IMR-90 (cell line): ENCODE data around the gene CD34. TPM values are rescaled to one million over a fixed set of nuclear protein-coding genes. Genes with fewer than 3 reads are reported as not detected.

Experiments
- ATAC-seq: fragments of 200-7000 bp; cut with Tn5 transposase; 2 replicates; pipeline ENCODE4 v1.9.1; 2020; ENCODE audit warnings: low read depth, mild to moderate bottlenecking, moderate library complexity
- BruUV-seq: library from RNA; stranded (reverse); fragments of 400-500 nt; replicated peaks from 2 replicates; lab custom pipeline; 2021; lab: Mats Ljungman, UMichigan
- CTCF ChIA-PET: fragments of 300-600 bp; formaldehyde crosslinking; extraction: SDS; loops from one replicate; lab custom pipeline; 2021; ENCODE audit warnings: antibody characterized with exemption; lab: Yijun Ruan, JAX
- POLR2A ChIA-PET: fragments of 300-600 bp; sonication (Branson Sonifier 250); formaldehyde crosslinking; loops from one replicate; lab custom pipeline; 2022; ENCODE audit warnings: antibody characterized with exemption; ENCODE audit not compliant: unreplicated experiment; lab: Charles Lee
- DNase-seq: peaks from one replicate; pipeline ENCODE4 v3.0.0; 2013
- H2AFZ ChIP-seq: replicated peaks from 2 replicates; pipeline ENCODE3; 2013; ENCODE audit warnings: low read length, mild to moderate bottlenecking; ENCODE audit not compliant: poor library complexity
- H2AK5ac ChIP-seq: 2 replicates; pipeline ENCODE4 v1.6.1; 2013; ENCODE audit warnings: low read depth, low read length, inconsistent platforms
- H2AK9ac ChIP-seq: replicated peaks from 2 replicates; pipeline ENCODE3; 2013; ENCODE audit warnings: mild to moderate bottlenecking, low read depth, low read length, moderate library complexity; ENCODE audit not compliant: poor library complexity
- H2BK120ac ChIP-seq: 2 replicates; pipeline ENCODE4 v1.6.1; 2013; ENCODE audit warnings: low read depth, low read length, inconsistent platforms
- H2BK15ac ChIP-seq: 3 replicates; pipeline ENCODE4 v1.6.1; 2013; ENCODE audit warnings: low read depth, low read length, inconsistent platforms
- H2BK20ac ChIP-seq: 2 replicates; pipeline ENCODE4 v1.6.1; 2013; ENCODE audit warnings: low read depth, mild to moderate bottlenecking, inconsistent platforms, low read length, moderate library complexity
- H2BK5ac ChIP-seq: 2 replicates; pipeline ENCODE4 v1.6.1; 2013; ENCODE audit warnings: mild to moderate bottlenecking, low read depth, low read length, inconsistent platforms; ENCODE audit not compliant: poor library complexity, severe bottlenecking
- H3K14ac ChIP-seq: replicated peaks from 2 replicates; pipeline ENCODE4 v1.6.1; 2013; ENCODE audit warnings: low read depth, low read length, inconsistent platforms
- H3K18ac ChIP-seq: 2 replicates; pipeline ENCODE4 v1.6.1; 2013; ENCODE audit warnings: low read depth, low read length, control low read depth
- H3K23ac ChIP-seq: 2 replicates; pipeline ENCODE4 v1.6.1; 2013; ENCODE audit warnings: low read depth, low read length, inconsistent platforms
- H3K27ac ChIP-seq: 2 replicates; pipeline ENCODE4 v1.5.1; 2013; ENCODE audit warnings: mild to moderate bottlenecking, control low read depth, low read length; ENCODE audit not compliant: insufficient read depth
- H3K27me3 ChIP-seq: 2 replicates; pipeline ENCODE4 v1.6.1; 2013; ENCODE audit warnings: low read length; ENCODE audit not compliant: control insufficient read depth, insufficient read depth
- H3K36me3 ChIP-seq: 2 replicates; pipeline ENCODE4 v1.6.1; 2013; ENCODE audit warnings: low read length, mixed read lengths; ENCODE audit not compliant: control insufficient read depth, insufficient read depth
- H3K4ac ChIP-seq: 2 replicates; pipeline ENCODE4 v1.6.1; 2013; ENCODE audit warnings: low read depth, low read length, inconsistent platforms
- H3K4me1 ChIP-seq: 2 replicates; pipeline ENCODE4 v1.6.1; 2013; ENCODE audit warnings: low read length, mixed read lengths; ENCODE audit not compliant: control insufficient read depth, insufficient read depth
- H3K4me2 ChIP-seq: 2 replicates; pipeline ENCODE4 v1.6.1; 2013; ENCODE audit warnings: low read depth, mild to moderate bottlenecking, control low read depth, low read length, moderate library complexity
- H3K4me3 ChIP-seq: 2 replicates; pipeline ENCODE4 v1.5.1; 2013; ENCODE audit warnings: low read depth, mild to moderate bottlenecking, control low read depth, low read length, moderate library complexity; ENCODE audit not compliant: insufficient read depth
- H3K56ac ChIP-seq: 2 replicates; pipeline ENCODE4 v1.6.1; 2013; ENCODE audit warnings: low read length, inconsistent platforms; ENCODE audit not compliant: insufficient read depth; ENCODE audit errors: extremely low read depth
- H3K79me1 ChIP-seq, 2 experiments: 2 replicates each; pipeline ENCODE4 v1.6.1; 2013; ENCODE audit warnings: low read length in 2 of 2, inconsistent platforms in 1 of 2, low read depth in 1 of 2
- H3K9ac ChIP-seq: 2 replicates; pipeline ENCODE4 v1.6.1; 2013; ENCODE audit warnings: low read depth, low read length, control low read depth
- H3K9me1 ChIP-seq: 2 replicates; pipeline ENCODE4 v1.6.1; 2013; ENCODE audit warnings: low read length, inconsistent platforms; ENCODE audit not compliant: insufficient read depth
- H3K9me3 ChIP-seq: 2 replicates; pipeline ENCODE4 v1.6.1; 2013; ENCODE audit warnings: low read length; ENCODE audit not compliant: control insufficient read depth, insufficient read depth
- H4K20me1 ChIP-seq: 2 replicates; pipeline ENCODE4 v1.6.1; 2013; ENCODE audit warnings: low read length, inconsistent platforms; ENCODE audit not compliant: insufficient read depth
- H4K5ac ChIP-seq: 2 replicates; pipeline ENCODE4 v1.6.1; 2013; ENCODE audit warnings: mild to moderate bottlenecking, low read depth, low read length, control low read depth
- H4K8ac ChIP-seq, 2 experiments: 2 replicates each; pipeline ENCODE4 v1.6.1; 2013; ENCODE audit warnings: low read depth in 2 of 2, low read length in 2 of 2, control low read depth in 1 of 2, inconsistent platforms in 1 of 2
- H4K91ac ChIP-seq: 2 replicates; pipeline ENCODE4 v1.6.1; 2013; ENCODE audit warnings: low read depth, low read length, inconsistent platforms; ENCODE audit not compliant: insufficient read depth
- CTCF ChIP-seq: conservative IDR thresholded peaks from 2 replicates; pipeline ENCODE4 v1.5.1; 2012; ENCODE audit warnings: mild to moderate bottlenecking, low read depth, low read length, improper control_type of control experiment
- MAFK ChIP-seq: IDR thresholded peaks from 2 replicates; pipeline ENCODE4 v1.6.1; 2012; ENCODE audit warnings: low read depth, low read length, improper control_type of control experiment
- MAZ ChIP-seq: IDR thresholded peaks from 2 replicates; pipeline ENCODE4 v1.6.1; 2012; ENCODE audit warnings: low read depth, mild to moderate bottlenecking, low read length, improper control_type of control experiment, moderate library complexity, borderline replicate concordance
- MXI1 ChIP-seq: IDR thresholded peaks from 2 replicates; pipeline ENCODE4 v1.6.1; 2012; ENCODE audit warnings: low read depth, mild to moderate bottlenecking, low read length, moderate library complexity, borderline replicate concordance
- POLR2A ChIP-seq: IDR thresholded peaks from 2 replicates; pipeline ENCODE4 v1.6.1; 2012; ENCODE audit warnings: mild to moderate bottlenecking, low read depth, low read length
- RAD21 ChIP-seq: IDR thresholded peaks from 2 replicates; pipeline ENCODE4 v1.6.1; 2012; ENCODE audit warnings: low read length, improper control_type of control experiment
- RCOR1 ChIP-seq: IDR thresholded peaks from 2 replicates; pipeline ENCODE4 v1.6.1; 2012; ENCODE audit warnings: mild to moderate bottlenecking, low read length, improper control_type of control experiment; ENCODE audit not compliant: insufficient replicate concordance
- WGBS, 2 experiments: methylation state at CpG; one replicate each; pipeline versions ENCODE4 v1.1.5 to v1.1.7; 2013; ENCODE audit warnings: missing lambda C conversion rate in 2 of 2; ENCODE audit not compliant: insufficient read length in 1 of 2; ENCODE audit errors: extremely low coverage in 2 of 2; 5-methylcytosine and 5-hydroxymethylcytosine counted together
- dilution Hi-C: fragments of 300-500 bp; cut with HindIII; formaldehyde crosslinking; loops from one replicate; pipeline ENCODE4 v1.14.3; 2018; ENCODE audit warnings: low sequenced_read_pairs; ENCODE audit not compliant: unreplicated experiment
- in situ Hi-C: fragments of 300-500 bp; cut with MboI; formaldehyde crosslinking; loops from 3 replicates; pipeline ENCODE4 v1.14.3; 2019; ENCODE audit warnings: low sequenced_read_pairs, inconsistent platforms, mixed read lengths
- intact Hi-C: fragments of 100-400 bp; cut with micrococcal nuclease; formaldehyde crosslinking; loops from 2 replicates; pipeline ENCODE4 v1.10.0; 2022
- polyA plus RNA-seq, 3 experiments: library from polyadenylated mRNA; depleted of rRNA; stranded (reverse); fragments of >200 nt; gene quantifications; 2 replicates each; pipeline ENCODE4 v1.2.3, GENCODE V29; 2012; ENCODE audit warnings: low replicate concordance in 1 of 3
- total RNA-seq: library from RNA; depleted of rRNA; stranded (reverse); fragments of >200 nt; gene quantifications from 2 replicates; pipeline ENCODE4 v1.2.3, GENCODE V29; 2012
- TF ChIP-seq, protein P1 (sequence below): fragments of 150-350 bp; IDR thresholded peaks from 2 replicates; pipeline ENCODE4 v1.6.1; 2017; ENCODE audit warnings: mild to moderate bottlenecking, antibody characterized with exemption, low read length, low read depth
- TF ChIP-seq, protein P2 (sequence below): fragments of 150-350 bp; IDR thresholded peaks from 2 replicates; pipeline ENCODE4 v1.6.1; 2016; ENCODE audit warnings: low read depth, mild to moderate bottlenecking, low read length, moderate library complexity, borderline replicate concordance

Gene CD34
- total and polyA plus RNA-seq, 2 of the 4 experiments (the other 2 are of a cell fraction): 0.14 TPM; not detected in 1

DNA sequence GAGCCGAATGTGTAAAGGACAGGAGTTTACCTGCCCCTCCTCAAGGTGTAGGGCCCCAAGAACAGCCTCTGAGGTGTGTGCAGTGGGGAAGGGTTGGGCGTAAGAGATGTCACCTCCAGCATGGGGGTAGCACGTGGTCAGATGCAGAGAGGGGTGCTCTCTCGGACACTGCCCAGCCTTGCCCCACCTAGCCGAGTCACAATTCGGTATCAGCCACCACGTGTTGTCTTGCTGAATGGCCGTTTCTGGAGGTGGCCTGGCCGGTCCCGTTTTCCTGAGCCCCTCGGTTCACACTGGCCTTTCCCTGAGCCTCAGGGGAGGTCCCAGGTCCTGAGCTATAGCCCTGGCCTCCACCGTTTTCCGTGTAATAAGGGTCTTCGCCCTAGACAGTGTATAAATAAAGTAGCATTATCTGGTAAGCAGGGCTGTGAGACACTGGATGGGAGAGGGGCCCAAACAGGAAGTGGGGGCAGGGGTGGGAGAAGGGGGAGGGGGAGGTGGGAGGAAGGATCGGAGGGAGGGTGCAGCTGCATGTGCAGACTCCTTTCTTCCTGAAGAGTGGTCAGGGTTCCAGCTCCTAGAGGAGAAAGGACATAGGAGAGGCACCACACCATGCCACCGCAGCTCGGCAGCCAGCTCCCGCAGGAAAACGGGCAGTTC, 23.3 kb downstream of the CD34 start (continued):
- TF ChIP-seq RAD21: no peak

- Histone ChIP-seq H3K23ac (0 out of 2 replicates have a peak overlapping the region, but pooled peaks have one; percentile 9), H4K20me1 (no peaks in the 10 kb centered on the region), H2AFZ (no peak overlapping the region), H3K4me1 (peaks cover 12% of the 10 kb centered on the region), H4K8ac (no peak overlapping the region; a peak in 1 of 4 replicates), H2BK15ac (no peak overlapping the region), H3K9me3 (no peaks in the 10 kb centered on the region), H3K4me2 (no peak overlapping the region), H3K36me3 (no peaks in the 10 kb centered on the region), H3K4me3 (no peak overlapping the region), H3K56ac (no peak overlapping the region), H3K27me3 (peaks cover 6% of the 10 kb centered on the region; the same call in 1 of the 2 replicates), H3K14ac (no peak overlapping the region), H3K9me1 (peaks cover 8% of the 10 kb centered on the region), H3K79me1 (no peaks in the 10 kb centered on the region), H3K9ac (no peak overlapping the region), H3K4ac (peak overlapping the region; percentile 7; the same call in 1 of the 2 replicates), H2BK5ac (no peak overlapping the region), H2AK9ac (no peak overlapping the region), H2BK120ac (no peak overlapping the region), H3K27ac (no peak overlapping the region), H4K91ac (no peak overlapping the region), H2AK5ac (no peak overlapping the region), H4K5ac (no peak overlapping the region), H3K18ac (no peak overlapping the region), H2BK20ac (no peak overlapping the region)
- TF ChIP-seq CTCF (no peak), MAFK (no peak), RCOR1 (no peak), RAD21 (no peak), POLR2A (no peak), MXI1 (no peak), MAZ (no peak)
- TF ChIP-seq, protein P1, sequence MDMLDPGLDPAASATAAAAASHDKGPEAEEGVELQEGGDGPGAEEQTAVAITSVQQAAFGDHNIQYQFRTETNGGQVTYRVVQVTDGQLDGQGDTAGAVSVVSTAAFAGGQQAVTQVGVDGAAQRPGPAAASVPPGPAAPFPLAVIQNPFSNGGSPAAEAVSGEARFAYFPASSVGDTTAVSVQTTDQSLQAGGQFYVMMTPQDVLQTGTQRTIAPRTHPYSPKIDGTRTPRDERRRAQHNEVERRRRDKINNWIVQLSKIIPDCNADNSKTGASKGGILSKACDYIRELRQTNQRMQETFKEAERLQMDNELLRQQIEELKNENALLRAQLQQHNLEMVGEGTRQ: no peak
- TF ChIP-seq, protein P2, sequence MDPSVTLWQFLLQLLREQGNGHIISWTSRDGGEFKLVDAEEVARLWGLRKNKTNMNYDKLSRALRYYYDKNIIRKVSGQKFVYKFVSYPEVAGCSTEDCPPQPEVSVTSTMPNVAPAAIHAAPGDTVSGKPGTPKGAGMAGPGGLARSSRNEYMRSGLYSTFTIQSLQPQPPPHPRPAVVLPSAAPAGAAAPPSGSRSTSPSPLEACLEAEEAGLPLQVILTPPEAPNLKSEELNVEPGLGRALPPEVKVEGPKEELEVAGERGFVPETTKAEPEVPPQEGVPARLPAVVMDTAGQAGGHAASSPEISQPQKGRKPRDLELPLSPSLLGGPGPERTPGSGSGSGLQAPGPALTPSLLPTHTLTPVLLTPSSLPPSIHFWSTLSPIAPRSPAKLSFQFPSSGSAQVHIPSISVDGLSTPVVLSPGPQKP: no peak
- WGBS, 2 experiments: no CpG with 5 or more reads among the region's 1 CpG
- ATAC-seq: no peak
- in situ Hi-C loops: no loop called here
- ChIA-PET POLR2A (interaction anchor here (1.9 kb wide), 1 partner anchor 77 kb away, joined by 10 read pairs; no protein-coding TSS in a partner anchor), CTCF (interaction anchor here (1.2 to 5.3 kb wide), 4 partner anchors 73 to 112 kb away, joined by 6 to 69 read pairs (median 16); no protein-coding TSS in a partner anchor)
- intact Hi-C loops: loop anchor here (5.0 to 10.0 kb wide), 2 partner anchors 209 to 361 kb away; no protein-coding TSS in a partner anchor
- no peak for DNase-seq
- dilution Hi-C loops: no loop called here
- BruUV-seq: no TSS peak
Observed at GRCh38 chr1:207886227-207886626, 24.7 kb downstream of the CD34 start.
